ENCODE data around the gene RBMS1. TPM values are rescaled to one million over a fixed set of nuclear protein-coding genes. Genes with fewer than 3 reads are reported as not detected.

The RBMS1 gene
- total RNA-seq, 1 donor from 2014 or later, result 73.7 TPM

- H3K36me3 Mint-ChIP-seq, result peaks cover 13% of the 10 kb centered on the region
- no peak overlapping the region for H3K4me3 Mint-ChIP-seq
- no peaks in the 10 kb centered on the region for H3K27me3 Mint-ChIP-seq
- no peak for TF ChIP-seq CTCF (conservative IDR thresholded peaks at IDR 0.05)
- H3K27ac Mint-ChIP-seq, result no peak overlapping the region
- H3K9me3 Mint-ChIP-seq, result peaks cover 8% of the 10 kb centered on the region
- no peak for DNase-seq (ENCODE audit: extremely low spot score, unreplicated experiment)
- H3K4me1 Mint-ChIP-seq (ENCODE audit: unreplicated experiment), result peaks cover 13% of the 10 kb centered on the region
These were observed 73.7 kb downstream of the RBMS1 start for GRCh38 chr2:160419776-160420505.

DNA sequence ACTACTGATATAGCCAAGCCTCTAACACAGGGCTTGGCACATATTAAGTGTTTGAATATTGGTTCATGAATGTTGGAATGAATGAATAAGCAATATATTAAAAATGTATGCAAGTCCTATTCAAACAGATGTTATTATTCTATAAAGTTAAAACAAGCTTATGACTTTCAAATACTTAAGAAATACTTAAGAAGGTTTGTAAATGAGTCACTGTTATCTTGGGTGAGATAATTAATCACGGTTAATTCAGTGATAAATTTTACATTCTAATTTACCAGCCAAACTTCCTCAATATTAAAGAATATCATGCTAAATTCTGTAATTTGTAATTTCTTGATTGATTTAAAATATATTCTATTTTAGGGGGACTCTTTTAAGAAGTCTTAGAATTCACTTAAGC is 74.8 kb downstream of the RBMS1 start:
- DNase-seq (ENCODE audit: extremely low spot score, unreplicated experiment), result no peak
- Mint-ChIP-seq H3K27ac (no peak overlapping the region), H3K27me3 (no peaks in the 10 kb centered on the region), H3K4me1 (ENCODE audit: unreplicated experiment) (peaks cover 13% of the 10 kb centered on the region), H3K4me3 (no peak overlapping the region), H3K36me3 (peaks cover 13% of the 10 kb centered on the region), H3K9me3 (peaks cover 8% of the 10 kb centered on the region)
- no peak for TF ChIP-seq CTCF (conservative IDR thresholded peaks at IDR 0.05)

- TF ChIP-seq CTCF (conservative IDR thresholded peaks at IDR 0.05), result no peak
- Mint-ChIP-seq H3K27me3 (no peaks in the 10 kb centered on the region), H3K27ac (no peak overlapping the region), H3K4me1 (ENCODE audit: unreplicated experiment) (peaks cover 13% of the 10 kb centered on the region), H3K4me3 (no peak overlapping the region), H3K36me3 (peaks cover 9% of the 10 kb centered on the region), H3K9me3 (peaks cover 8% of the 10 kb centered on the region)
- DNase-seq (ENCODE audit: extremely low spot score, unreplicated experiment), result no peak
These were observed 75.2 kb downstream of the RBMS1 start for GRCh38 chr2:160418398-160418765.

DNA sequence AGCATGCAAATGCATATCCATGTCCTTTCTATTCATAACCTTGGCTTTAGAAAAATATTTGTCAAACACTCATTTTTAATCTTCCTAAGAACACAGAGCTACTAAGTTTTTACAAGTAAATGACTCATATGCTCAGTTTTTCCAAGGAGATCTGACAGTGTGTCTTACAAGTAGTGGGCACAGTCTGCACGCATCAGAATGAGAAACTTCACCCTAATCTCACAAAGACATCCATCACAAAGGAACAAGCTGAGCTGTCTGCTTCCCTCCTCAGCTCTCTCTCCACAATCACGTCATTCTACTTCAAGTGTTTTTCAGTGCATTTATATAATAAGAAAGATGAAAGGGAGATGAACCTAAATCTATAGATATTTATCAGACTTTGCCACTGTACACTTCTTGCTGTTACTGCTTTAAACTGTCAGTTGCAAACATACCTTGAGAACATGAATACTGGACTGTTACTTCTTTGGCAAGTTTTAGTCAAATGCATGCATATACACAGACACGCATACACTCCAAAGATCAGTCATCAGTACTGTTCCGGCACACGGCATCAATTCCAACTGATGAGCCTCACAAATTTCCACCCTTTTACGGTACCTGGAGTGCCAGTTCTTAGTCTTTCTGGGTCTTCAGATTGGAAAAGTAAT is 75.7 kb downstream of the RBMS1 start:
- Mint-ChIP-seq H3K27me3 (no peaks in the 10 kb centered on the region), H3K36me3 (peaks cover 7% of the 10 kb centered on the region), H3K27ac (no peak overlapping the region), H3K4me1 (ENCODE audit: unreplicated experiment) (peaks cover 13% of the 10 kb centered on the region), H3K9me3 (peaks cover 8% of the 10 kb centered on the region), H3K4me3 (no peak overlapping the region)
- no peak for DNase-seq (ENCODE audit: extremely low spot score, unreplicated experiment)
- no peak for TF ChIP-seq CTCF (conservative IDR thresholded peaks at IDR 0.05)

DNA sequence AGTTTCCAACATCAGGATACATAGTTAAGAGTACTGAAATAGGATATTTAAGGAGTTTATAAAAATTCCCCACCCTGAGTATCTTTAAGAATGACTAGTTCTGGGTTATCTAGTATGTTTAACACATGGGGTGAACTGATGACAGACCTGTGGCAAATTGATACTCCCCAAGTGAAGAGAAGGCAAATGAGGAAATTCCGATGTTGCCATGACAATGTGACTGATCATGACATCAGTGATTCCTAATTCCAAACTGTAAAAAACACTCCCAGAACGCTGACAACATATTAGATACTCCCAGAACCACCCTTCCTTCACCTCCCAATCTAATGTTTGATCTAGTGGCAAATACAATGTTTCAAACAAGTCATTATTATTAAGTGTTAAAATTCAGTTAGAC is 77.6 kb downstream of the RBMS1 start:
- peaks cover 3% of the 10 kb centered on the region for H3K36me3 Mint-ChIP-seq
- no peak overlapping the region for H3K4me3 Mint-ChIP-seq
- TF ChIP-seq CTCF (conservative IDR thresholded peaks at IDR 0.05), result no peak
- H3K4me1 Mint-ChIP-seq (ENCODE audit: unreplicated experiment), result peaks cover 22% of the 10 kb centered on the region
- no peak for DNase-seq (ENCODE audit: extremely low spot score, unreplicated experiment)
- no peaks in the 10 kb centered on the region for H3K9me3 Mint-ChIP-seq
- no peaks in the 10 kb centered on the region for H3K27me3 Mint-ChIP-seq
- H3K27ac Mint-ChIP-seq, result no peak overlapping the region

Measured in type B pancreatic cell (in vitro differentiated cells).